Psoas muscle (tissue), 8 donors: ENCODE results near the gene UBA1. TPM values are rescaled to one million over a fixed set of nuclear protein-coding genes. Genes with fewer than 3 reads are reported as not detected.

Experiments
- ATAC-seq, 4 donors: fragments of 200-7000 bp; cut with Tn5 transposase; one replicate each; pipeline ENCODE4 v1.9.1; 2020; ENCODE audit warnings: moderate library complexity in 3 of 4, mild to moderate bottlenecking in 2 of 4
- DNase-seq, 2 donors: peaks; one replicate each; pipeline ENCODE4 v3.0.0-alpha.2; 2020
- H3K27ac ChIP-seq: fragments of 200-600 bp; one replicate; pipeline ENCODE4 v1.8.0; 2022
- H3K27me3 ChIP-seq, 3 donors: fragments of 200-600 bp in 1 of 3; one replicate each; pipeline versions ENCODE4 v1.6.1 to v1.8.0; 2013 to 2022; ENCODE audit warnings: low read length in 2 of 3, mild to moderate bottlenecking in 2 of 3, moderate library complexity in 1 of 3; ENCODE audit not compliant: insufficient read depth in 3 of 3
- H3K36me3 ChIP-seq, 2 donors: fragments of 200-600 bp in 1 of 2; one replicate each; pipeline versions ENCODE4 v1.6.1 to v1.8.0; 2013 to 2022; ENCODE audit warnings: low read depth in 1 of 2, mild to moderate bottlenecking in 1 of 2, moderate library complexity in 1 of 2; ENCODE audit not compliant: insufficient read depth in 1 of 2
- H3K4me1 ChIP-seq: fragments of 200-600 bp; one replicate; pipeline ENCODE4 v1.8.0; 2022
- H3K4me3 ChIP-seq: fragments of 200-600 bp; one replicate; pipeline ENCODE4 v1.8.0; 2022; ENCODE audit warnings: mild to moderate bottlenecking
- H3K9me3 ChIP-seq: fragments of 200-600 bp; one replicate; pipeline ENCODE4 v1.8.0; 2022
- WGBS, 3 donors: extraction: QIAGEN DNeasy Blood & Tissue Kit; methylation state at CpG; one replicate each; pipeline versions ENCODE4 v1.1.6 to v1.1.7; 2013; 5-methylcytosine and 5-hydroxymethylcytosine counted together
- intact Hi-C, 2 donors: fragments of 100-400 bp; cut with DNase I; formaldehyde crosslinking; loops; one replicate each; pipeline versions ENCODE4 v1.11.0 to v1.14.2; 2022
- polyA plus RNA-seq, 3 donors: library from polyadenylated mRNA; stranded (reverse); fragments of 200-250 nt; gene quantifications; one replicate each; pipeline ENCODE4 v1.2.3, GENCODE V29; 2013
- total RNA-seq, 4 donors: library from RNA; stranded (reverse); fragmentation: NEBNext Ultra II Directional in 2 of 4; extraction: Animal tissue kit (Norgen Biotek cat#: 25700) in 2 of 4; gene quantifications; one replicate each; pipeline versions ENCODE4 v1.2.1 to v1.2.4, GENCODE V29; 2021 to 2023
- TF ChIP-seq, protein P1 (sequence below): fragments of 200-600 bp; IDR thresholded peaks from one replicate; pipeline ENCODE4 v1.8.0; 2022; ENCODE audit warnings: antibody characterized with exemption
- donor health status: healthy with polysubstance abuse.
- donor health status: DM: no; HTN: no; CAD: no; lungs with moderate emphysema.
- donor health status: Bipolar disorder and iron deficiency.
- donor health status: healthy.
- donor health status: DM: yes; HTN: yes; CAD: no.
- donor health status: DM: no; HTN: no; CAD: no.
- donor health status: DM: no; HTN: no; CAD: no.
- donor health status: DM: yes; HTN: yes; CAD: no.

UBA1 gene
- total and polyA plus RNA-seq, 7 donors = 96.2 to 230 (median 145) TPM

DNA sequence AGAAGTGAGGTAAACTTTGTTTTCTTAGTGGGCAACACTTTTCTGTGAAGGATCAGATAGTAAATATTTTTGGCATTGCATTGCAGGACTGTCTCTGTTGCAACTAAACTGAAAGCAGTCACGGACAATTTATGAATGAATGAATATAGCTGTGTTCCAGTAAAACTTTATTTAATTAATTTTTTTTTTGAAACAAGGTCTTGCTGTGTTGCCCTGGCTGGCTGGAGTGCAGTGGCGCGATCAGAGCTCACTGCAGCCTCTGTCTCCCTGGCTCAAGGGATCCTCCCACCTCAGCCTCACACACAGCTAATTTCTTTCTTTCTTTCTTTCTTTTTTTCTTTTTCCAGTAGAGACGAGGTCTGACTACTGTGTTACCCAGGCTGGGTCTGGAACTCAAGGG is 32.8 kb upstream of the UBA1 start:
- Histone ChIP-seq H3K9me3 (peaks cover 5% of the 10 kb centered on the region), H3K36me3 (peaks cover 0 to 13% of the 10 kb centered on the region in 2 donors), H3K27ac (no peak overlapping the region), H3K4me1 (no peaks in the 10 kb centered on the region), H3K4me3 (no peak overlapping the region), H3K27me3 (peaks cover 0 to 5% (median 0%) of the 10 kb centered on the region in 3 donors)
- DNase-seq (no peak), ATAC-seq (no peak)
- WGBS, 3 donors = 62 to 76% (median 69%) methylated on average over 4 of the region's 4 CpGs
- intact Hi-C loops = no loop called here
- TF ChIP-seq, protein P1, sequence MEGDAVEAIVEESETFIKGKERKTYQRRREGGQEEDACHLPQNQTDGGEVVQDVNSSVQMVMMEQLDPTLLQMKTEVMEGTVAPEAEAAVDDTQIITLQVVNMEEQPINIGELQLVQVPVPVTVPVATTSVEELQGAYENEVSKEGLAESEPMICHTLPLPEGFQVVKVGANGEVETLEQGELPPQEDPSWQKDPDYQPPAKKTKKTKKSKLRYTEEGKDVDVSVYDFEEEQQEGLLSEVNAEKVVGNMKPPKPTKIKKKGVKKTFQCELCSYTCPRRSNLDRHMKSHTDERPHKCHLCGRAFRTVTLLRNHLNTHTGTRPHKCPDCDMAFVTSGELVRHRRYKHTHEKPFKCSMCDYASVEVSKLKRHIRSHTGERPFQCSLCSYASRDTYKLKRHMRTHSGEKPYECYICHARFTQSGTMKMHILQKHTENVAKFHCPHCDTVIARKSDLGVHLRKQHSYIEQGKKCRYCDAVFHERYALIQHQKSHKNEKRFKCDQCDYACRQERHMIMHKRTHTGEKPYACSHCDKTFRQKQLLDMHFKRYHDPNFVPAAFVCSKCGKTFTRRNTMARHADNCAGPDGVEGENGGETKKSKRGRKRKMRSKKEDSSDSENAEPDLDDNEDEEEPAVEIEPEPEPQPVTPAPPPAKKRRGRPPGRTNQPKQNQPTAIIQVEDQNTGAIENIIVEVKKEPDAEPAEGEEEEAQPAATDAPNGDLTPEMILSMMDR = no peak

DNA sequence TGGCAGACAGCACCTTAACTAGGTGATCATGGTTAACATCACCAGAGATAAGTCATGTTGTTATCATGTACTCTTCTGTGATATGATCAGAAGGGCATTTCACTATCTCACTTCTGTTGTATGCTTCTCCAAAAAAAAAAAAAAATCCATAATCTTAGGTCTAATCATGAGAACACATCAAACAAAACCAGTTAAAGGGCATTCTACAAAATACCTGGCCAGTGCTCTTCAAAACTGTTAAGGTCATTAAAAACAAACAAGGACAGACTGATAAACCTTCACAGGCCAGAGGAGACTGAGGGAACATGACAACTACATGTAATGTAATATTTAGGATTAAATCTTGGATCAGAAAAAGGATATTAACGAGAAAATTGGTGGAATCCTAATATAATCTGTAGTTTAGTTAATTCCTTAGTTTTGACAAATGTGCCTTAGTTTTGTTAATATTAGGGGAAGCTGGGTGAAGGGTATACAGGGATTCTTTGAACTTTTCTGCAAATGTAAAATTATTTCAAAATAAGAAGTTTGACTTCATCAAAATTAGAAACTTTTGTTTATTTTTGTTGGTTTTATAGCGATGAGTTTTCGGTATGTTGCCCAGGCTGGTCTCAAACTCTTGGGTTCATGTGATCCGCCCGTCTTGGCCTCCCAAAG is 30.6 kb upstream of the UBA1 start:
- Histone ChIP-seq H3K9me3 (peaks cover 5% of the 10 kb centered on the region), H3K27me3 (peaks cover 0 to 5% (median 0%) of the 10 kb centered on the region in 3 donors), H3K4me3 (no peak overlapping the region), H3K36me3 (peaks cover 0 to 4% of the 10 kb centered on the region in 2 donors), H3K4me1 (no peaks in the 10 kb centered on the region), H3K27ac (no peak overlapping the region)
- DNase-seq (no peak), ATAC-seq (no peak)
- TF ChIP-seq, protein P1 = no peak
- intact Hi-C loops = no loop called here
- 92 to 99% (median 98%) methylated on average over 5 of the region's 5 CpGs for WGBS, 3 donors

DNA sequence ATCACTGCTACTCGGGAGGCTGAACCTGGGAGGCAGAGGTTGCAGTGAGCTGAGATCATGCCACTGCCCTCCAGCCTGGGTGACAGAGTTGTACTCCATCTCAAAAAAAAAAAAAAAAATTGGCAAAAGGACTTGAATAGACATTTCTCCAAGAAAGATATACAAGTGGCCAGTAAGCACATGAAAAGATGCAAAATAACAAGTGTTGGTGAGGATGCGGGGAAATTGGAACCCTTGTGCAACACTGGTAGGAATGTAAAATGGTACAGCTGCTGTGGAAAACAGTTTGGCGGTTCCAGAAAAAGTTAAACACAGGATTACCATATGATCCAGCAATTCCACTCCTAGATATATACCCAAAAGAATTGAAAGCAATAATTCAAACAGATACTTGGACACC is 29.2 kb upstream of the UBA1 start:
- Histone ChIP-seq H3K27ac (no peak overlapping the region), H3K27me3 (peaks cover 0 to 17% (median 0%) of the 10 kb centered on the region in 3 donors), H3K4me3 (no peak overlapping the region), H3K4me1 (no peaks in the 10 kb centered on the region), H3K36me3 (peaks cover 0 to 8% of the 10 kb centered on the region in 2 donors), H3K9me3 (no peaks in the 10 kb centered on the region)
- intact Hi-C loops = no loop called here
- TF ChIP-seq, protein P1 = no peak
- DNase-seq = no peak
- WGBS, 3 donors = 95 to 99% (median 97%) methylated on average over 3 of the region's 3 CpGs
- ATAC-seq = no peak

DNA sequence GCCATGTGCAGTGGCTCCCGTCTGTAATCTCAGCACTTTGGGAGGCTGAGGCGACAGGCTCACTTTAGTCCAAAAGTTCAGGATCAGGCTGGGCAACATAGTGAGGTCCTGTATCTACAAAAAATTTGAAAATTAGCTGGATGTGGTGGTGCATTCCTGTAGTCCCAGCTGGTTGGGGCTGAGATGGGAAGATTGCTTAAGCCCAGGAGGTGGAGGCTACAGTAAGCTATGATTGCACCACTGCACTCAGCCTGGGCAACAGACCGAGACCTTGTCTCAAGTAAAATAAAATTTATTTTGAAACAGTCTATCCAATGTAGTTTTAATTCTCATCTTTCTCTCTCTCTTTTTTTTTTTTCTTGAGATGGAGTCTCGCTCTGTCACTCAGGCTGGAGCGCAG is 27.5 kb upstream of the UBA1 start:
- ATAC-seq (peak in 1 of 4 donors; percentile 44), DNase-seq (no peak)
- no peak overlapping the region for H3K27ac ChIP-seq
- TF ChIP-seq, protein P1 = no peak
- peaks cover 0 to 11% of the 10 kb centered on the region in 2 donors for H3K36me3 ChIP-seq
- H3K4me1 ChIP-seq = no peaks in the 10 kb centered on the region
- H3K27me3 ChIP-seq = peaks cover 0 to 19% (median 0%) of the 10 kb centered on the region in 3 donors
- WGBS, 3 donors = 92 to 98% (median 95%) methylated on average over 5 of the region's 5 CpGs
- intact Hi-C loops = no loop called here
- no peak overlapping the region for H3K4me3 ChIP-seq
- no peaks in the 10 kb centered on the region for H3K9me3 ChIP-seq
